Cerebellar nuclear complex (tissue), 1 donor: Measurements from ENCODE around the gene DUSP3.
"Not testable (repeated sequence)": the region's sequence is repeated elsewhere in the genome, so short reads cannot be mapped to it uniquely, and the experiment has no call there.

ENCODE experiments used
- DNase-seq, 2 experiments: peaks; one replicate each; lab custom pipeline; 2025; lab: John Stamatoyannopoulos, UW

The DUSP3 gene

DNA sequence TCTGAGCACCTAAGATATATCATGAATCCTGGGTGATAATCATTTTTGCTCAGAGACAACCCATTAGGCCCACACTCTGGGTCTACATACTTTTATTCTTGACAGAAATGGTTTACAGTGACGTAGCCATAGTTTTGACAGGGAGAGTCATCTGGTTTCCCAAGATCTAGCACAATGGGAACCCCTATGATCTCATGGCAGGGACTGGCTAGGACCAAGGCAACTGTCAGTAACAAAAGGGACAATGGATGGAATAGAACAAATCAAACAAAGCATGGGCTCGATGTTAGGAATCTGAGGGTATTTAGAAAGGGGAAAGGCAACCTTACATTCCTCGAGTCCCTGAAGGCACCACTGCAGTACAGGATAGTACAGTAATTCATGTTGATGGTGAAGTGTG is 22.0 kb upstream of the DUSP3 start:
- DNase-seq = no peak

DNA sequence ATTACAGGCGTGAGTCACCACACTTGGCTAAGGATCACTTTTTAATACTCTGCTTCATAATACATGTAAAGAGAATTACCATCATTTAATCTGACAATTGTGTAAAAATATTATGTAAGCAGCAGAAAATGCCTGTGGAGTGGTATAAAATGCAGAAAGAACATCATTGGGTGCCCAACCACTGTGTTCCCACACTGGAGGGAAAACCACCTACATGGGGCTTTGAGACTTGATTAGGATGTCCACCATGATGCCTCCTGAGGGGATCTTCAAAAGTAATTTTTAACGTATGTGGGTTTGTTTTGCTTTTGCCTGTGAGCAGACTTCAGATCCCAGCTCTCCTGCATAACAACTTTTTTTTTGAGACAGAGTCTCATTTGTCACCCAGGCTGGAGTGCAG is 20.3 kb upstream of the DUSP3 start:
- no peak for DNase-seq

DNA sequence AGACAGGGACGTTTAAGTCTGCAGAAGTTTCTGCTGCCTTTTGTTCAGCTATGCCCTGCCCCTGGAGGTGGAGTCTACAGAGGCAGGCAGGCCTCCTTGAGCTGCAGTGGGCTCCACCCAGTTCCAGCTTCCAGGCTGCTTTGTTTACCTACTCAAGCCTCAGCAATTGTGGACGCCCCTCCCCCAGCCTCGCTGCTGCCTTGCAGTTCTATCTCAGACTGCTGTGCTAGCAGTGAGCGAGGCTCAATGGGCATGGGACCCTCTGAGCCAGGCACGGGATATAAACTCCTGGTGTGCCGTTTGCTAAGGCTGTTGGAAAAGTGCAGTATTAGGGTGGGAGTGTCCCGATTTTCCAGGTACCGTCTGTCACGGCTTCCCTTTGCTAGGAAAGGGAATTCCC is 19.2 kb upstream of the DUSP3 start:
- DNase-seq = not testable (repeated sequence)

DNA sequence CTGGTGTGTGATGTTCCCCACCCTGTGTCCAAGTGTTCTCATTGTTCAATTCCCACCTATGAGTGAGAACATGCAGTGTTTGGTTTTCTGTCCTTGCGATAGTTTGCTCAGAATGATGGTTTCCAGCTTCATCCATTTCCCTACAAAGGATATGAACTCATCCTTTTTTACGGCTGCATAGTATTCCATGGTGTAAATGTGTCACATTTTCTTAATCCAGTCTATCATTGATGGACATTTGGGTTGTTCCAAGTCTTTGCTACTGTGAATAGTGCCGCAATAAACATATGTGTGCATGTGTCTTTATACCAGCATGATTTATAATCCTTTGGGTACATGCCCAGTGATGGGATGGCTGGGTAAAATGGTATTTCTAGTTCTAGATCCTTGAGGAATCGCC is 13.9 kb upstream of the DUSP3 start:
- DNase-seq = not testable (repeated sequence)

DNA sequence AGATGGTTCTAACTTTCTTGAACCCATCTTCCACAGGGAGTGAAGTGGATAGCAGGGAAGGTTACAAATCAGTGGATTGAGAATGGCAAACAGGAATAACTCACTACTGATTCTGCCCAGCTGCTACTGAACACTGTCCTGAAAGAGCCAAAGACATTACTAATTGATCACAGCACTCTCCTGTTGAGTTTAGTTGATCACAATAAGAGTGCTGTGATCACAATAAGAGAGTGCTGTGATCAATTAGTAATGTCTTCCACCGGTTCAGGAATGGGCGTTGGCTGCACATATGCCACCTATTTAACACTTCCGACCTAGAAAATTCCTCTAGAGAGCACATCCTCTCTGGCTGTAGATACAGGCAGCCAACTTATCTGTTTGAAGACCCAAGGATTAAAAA is 12.8 kb upstream of the DUSP3 start:
- no peak for DNase-seq

DNA sequence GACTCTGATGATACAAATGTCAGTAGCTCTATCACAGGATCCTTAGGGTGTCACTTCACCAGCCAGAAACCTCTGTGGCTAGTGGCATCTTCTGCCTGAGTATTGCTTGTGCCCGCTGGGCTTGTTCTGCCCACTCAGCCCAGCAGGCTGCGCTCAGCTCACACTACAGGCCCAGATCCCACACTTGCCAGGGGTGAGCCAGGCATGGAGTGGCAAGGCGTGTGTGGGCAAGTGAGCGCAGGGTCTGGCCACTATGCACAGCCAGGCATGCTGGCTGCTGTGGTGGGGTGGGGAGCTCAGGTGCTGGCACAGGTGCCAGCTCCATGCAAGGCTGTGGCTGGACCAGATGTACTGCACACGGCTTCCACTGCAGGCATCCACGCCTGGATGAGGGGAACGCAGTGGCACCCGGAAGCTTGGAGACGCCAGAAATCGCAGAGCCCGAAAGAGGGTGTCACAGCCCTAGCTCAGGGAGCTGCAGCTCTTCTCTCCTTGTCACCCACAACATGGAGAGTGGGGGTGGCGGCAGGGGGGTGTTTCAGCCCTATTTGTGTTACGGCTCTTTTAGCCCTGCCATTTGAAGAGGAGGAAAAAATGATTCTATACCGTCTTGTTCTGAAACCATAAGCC is 11.6 kb upstream of the DUSP3 start:
- no peak for DNase-seq

DNA sequence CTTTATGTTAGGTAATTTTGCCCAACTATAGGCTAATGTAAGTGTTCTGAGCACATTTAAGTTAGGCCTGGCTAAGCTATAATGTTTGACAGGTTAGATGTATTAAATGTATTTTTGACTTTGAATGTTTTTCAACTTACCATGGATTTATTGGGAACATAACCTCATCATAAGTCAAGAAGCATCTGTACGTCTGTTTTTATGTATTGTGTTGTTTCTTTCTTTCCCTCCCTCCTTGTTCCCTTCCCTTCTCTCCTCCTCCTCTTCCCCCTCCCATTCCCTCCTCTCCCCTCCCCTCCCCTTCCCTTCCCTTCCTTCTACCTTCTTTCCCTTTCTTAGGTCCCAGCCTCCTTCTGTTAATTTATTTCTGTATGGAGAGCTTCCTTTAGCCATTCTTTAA is 10.7 kb upstream of the DUSP3 start:
- no peak for DNase-seq

DNA sequence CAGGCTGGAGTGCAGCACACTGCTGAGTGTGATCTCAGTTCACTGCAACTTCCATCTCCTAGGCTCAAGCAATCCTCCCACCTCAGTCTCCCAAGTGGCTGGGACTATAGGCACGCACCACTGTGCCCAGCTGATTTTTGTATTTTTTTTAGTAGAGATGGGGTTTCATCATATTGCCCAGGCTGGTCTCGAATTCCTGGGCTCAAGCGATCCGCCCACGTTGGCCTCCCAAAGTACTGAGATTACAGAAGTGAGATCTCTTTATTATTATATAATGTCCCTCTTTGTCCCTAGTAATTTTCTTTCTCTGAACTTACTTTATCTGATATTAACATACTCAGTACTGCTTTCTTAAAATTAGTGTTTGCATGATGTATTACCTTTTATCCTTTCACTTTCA is 9.8 kb upstream of the DUSP3 start:
- no peak for DNase-seq

DNA sequence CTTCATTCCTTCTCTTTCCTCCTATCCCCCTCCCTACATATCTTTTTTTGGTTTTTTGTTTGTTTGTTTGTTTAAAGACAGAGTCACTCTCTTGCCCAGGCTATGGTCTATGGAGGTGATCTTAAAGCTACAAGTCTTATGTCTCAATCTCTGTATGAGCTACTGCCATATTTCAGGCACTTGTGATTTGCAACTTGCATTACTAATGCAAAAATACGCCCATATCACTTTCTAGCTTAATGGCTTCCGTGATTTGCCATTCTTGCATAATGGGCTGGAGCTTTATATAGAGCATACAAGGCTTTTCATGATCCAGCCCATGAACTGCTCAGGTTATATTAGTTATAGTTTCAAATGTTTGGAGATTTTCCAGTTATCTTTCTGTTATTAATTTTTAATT is 9.0 kb upstream of the DUSP3 start:
- DNase-seq = no peak

DNA sequence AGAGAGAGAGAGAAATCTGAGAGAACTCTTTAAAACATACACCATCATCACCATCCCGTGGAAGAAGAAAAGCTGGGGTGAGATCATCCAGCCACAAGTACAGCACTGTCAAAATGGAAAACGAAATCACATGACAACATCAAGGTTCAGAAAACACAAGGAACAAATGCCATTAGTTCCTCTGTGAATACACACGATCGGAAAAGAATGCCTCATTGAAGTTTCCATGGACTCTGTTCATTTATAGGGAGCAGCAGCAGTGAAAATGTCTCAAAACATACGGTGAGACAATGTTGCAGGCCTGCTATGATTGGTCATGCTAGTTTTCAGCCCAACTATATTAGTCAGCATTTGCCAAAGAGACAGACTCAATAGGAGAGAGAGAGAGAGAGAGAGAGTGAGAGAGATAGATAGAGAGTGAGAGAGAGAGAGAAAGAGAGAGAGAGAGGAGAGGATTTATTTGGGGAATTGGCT is 5.9 kb upstream of the DUSP3 start:
- DNase-seq = no peak

DNA sequence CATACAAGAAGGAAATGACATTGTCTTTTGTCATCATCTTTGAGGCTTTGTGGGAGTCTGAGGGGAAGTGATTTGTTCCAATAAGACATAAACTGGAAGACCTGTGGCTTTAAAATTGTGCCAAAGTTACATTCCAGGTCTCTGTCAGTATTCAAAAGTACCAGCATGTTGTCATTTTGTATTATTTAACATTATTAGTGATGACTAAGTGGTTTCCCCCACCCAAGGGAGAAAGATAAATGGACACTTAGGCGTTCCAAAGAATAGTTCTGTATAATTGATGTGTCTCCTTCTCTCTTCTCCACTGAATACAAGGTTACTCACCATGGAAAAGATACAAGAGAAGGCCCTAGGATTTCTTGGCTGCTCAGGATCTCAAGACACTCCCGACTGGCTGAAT is 5.3 kb upstream of the DUSP3 start:
- no peak for DNase-seq

DNA sequence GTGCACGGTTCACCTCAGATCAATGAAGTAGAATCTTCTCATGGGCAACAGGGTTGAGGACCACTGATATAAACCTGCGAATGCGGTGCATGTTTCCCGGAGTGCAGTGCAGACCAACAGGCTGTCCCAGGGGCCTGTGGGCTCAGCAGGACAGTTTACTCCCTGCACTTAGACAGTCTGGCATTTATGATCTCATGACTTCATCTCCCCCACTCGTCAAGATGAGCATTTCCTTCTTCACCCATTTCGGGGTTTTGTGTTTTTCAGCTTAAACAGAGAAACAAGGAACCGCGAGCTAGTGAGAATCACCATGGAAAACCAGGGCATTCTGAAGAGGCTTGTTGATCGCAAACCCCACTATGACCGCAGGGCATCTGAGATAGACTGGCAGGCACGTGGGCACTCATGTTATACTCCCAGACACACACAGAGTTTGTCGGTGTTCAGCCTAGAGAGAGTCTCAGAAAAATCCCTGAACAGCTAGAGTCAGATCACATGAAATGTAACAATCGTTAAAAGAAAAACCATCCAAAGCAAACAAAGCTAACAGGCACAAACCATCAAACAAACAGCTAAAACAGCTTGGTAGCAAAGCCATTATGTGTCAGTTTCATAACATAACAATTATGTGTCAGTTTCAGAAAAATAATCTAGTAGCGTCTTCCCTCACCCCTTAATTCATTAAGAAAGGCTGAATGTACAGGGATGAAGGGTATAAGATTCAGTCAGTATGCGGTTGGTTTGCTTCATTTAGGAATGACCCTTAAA is 4.3 kb upstream of the DUSP3 start:
- no peak for DNase-seq

DNA sequence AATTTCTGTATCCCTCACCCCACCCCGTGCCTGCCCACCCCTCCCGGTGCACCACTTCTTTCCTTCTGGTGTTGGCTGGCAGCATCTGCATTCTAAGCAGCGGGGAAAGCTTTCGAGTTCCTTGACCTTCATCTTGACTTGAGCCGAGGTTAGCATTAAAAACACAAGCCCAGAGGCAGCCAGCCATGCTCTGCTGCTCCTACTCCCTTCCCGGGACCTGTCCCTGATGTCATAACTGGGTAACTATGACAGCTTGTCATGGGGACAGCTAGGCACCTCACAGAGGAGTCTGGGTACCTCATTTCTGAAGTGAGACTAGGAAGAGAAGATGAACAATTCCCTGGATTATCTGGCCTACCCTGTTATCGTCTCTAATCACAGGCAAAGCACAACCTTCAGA is 1.4 kb upstream of the DUSP3 start, which contains the start of gene CFAP97D1:
Gene CFAP97D1, plus strand, starts transcription at position 301 of the 400 bp plus-strand sequence. Its CDS starts 28 bp downstream, at position 329.
- no peak for DNase-seq

DNA sequence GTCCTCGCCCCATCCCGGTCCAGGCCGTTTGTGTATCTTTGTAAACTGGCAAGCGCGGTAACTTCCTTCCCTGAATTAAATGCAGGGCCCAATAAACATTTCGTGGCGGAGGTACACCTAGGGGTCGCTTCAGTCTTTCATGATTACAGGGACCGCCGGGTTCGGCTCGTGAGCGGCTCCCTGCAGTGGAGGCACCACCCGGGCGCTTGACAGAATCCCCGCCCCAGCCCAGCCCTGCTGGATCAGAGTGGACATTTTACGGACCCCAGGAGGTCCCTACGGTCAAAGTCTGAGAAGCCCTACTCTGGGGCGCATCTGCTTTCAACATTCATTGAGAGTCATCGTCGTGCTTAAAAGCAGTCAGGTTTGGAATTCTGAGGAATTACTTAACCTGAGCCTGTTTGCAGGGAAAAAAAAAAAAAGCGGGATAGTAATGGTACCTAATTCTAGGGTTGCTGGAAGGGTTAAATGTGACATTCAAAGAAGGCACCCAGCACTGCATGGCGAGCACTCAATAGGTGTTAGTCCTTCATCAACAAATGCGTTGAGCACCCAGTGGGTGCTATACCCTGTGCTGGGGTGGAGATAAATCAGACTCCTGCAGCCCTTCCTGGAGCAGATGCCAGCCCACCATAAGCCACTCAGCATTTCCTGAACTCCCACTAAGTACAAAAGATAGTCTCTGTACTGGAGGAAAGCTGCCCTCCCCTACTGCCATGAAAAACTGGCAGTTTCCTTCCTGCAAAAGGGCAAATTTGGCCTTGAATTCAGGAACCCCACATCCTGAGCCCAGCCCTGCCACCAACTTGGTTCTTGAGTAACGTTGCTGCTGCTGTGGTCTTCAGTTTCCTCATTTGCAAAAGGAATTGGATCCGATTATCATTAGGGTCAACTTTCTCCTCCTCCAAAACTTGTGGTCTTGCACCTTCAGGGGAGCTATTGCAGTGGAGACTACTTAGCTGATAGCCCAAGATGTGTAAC is 658 bp upstream of the DUSP3 start:
- DNase-seq = no peak

DNA sequence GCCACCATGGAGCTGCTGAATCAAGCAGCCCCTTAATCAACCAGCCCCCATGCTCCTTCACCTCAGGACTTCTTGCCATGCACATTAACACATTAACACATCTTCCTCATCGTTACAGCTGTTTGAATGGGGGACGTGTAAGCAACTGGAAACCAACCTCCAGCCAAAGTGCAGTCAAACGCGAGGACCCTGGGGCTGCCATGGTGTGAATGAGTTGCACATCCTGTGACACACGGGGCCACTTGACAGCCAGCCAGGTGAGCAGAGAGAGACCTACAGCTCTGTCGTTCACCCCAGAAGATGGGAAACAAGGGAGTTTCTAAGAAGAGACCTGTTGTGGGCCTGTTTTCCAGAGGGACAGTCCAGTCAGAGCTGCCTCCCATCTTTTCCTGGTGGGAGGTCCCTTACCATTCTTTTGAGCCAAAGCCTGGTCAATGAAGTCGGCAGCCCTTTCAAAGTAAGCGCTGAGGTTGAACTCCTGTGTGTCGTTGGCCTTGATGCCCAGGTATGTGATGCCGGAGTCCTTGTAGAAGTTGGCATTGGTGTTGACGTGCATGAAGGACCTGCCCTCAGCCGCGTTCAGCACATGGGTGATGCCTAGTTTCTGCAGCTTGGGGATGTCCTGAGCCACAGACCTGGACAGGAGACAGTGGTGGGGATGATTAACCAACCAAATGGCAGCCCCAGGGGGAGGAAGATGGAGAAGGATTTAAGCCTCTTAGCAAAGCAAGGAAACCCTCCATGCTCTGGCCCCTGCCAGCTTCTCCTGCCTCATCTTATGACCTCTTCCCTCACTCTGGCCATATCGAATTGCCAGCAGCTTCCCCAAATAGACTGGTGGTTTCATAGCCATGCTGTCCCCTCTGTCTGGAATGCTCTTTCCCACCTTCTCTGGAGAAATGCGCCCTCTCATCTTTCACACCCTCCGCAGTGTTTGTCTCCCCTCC is 4.2 kb downstream of the DUSP3 start:
- DNase-seq = no peak

DNA sequence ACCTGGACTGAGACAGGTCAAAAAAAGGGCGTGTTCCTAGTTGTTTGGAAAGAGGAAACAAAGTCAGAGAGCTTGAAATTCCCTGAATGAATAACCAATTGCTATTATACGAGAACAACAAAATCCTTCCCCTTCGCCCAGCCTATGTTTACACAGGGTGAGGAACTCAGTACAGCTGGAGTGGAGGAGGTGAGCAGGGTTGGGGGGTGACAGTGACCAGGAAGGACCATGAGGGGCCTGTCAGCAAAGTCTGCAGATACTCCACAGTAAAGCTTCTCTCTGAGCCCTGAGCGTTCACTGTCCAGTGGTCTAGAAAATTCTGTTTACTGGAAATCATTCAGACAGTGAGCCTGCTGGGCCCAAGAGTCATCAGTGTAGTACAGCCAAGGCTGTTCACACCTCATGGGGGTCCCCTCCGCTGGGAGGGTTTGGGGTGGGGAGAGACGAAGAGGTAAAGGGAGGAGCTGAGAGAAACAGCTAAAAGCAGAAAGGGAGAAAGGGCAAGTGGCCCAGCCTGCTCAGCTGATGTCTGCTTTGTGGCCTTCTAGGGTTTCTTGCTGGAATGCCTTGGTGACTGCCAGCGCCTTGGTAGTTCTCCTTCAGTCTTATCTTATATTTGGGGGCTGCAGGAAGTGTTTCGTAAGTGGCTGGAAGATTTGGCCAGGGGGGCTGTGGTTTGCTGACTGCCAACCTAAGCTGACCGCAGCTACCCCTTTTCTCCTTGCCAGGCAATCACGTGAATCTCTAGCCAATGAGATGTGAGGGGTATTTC is 5.7 kb downstream of the DUSP3 start:
- DNase-seq = no peak

DNA sequence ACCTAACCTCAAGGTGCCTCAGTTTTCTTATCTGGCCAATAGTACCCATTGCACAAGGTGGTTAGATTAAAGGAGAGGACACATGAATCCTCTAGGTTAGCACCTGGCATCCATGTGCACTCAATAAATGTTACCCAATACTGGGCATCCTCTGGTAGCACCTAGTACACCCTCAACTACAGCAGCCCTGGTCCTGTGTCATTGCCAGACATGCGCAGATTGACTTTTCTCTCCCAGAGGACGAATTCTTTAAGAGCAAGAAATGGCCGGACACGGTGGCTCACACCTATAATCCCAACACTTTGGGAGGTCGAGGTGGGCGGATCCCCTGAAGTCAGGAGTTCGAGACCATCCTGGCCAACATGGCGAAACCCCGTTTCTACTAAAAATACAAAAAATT is 7.3 kb downstream of the DUSP3 start:
- no peak for DNase-seq

DNA sequence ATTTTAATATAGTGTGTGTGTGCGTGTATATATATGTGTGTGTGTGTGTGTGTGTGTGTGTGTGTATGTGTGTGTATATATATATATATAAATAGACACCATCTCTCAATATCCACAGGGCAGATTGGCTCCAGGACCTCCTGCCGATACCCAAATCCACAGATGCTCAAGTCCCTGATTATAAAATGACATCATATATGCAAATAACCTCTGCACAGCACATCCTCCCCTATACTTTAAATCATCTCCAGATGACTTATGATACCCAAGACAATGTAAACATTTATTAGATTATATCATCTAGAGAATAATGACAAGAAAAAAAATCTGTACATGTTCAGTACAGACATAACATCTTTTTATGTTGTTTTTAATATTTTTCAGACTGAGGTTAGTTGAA is 7.8 kb downstream of the DUSP3 start:
- no peak for DNase-seq

DNA sequence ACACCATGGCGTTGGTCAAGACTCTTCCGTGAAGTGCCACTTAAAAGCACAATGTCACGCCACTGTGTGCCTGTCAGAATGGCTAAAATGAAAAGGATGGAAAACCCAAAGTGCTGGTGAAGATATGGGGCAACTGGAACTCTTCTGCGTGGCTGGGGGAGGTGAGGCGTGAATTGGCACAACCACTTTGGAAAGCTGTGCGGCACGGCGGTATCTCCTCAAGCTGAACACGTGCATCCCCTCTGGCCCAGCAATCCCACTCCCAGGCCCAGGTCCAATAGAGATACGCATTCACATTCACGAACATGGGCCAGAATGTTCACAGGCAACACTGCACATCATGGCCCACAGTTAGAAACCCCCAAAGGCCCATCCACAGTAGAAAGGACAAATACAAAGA is 8.9 kb downstream of the DUSP3 start:
- no peak for DNase-seq

DNA sequence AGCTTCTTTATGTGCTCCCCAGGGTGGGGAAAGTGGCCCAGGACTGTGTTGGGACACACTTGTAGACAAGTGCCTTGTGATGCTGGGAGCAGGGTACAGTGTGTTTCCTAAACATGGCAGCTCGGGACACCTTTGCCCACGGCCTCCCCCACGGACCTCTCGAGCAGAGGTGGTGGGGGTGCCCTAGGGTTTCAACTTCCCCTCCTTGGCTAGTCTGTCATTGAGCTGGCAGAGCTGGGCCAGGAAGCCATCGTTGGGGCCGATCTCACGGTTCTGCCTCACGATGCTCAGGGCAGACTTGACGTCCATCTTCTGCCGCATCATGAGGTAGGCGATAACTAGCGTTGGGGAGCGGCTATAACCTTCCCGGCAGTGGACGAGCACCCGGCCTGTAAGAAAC is 9.4 kb downstream of the DUSP3 start:
- no peak for DNase-seq

DNA sequence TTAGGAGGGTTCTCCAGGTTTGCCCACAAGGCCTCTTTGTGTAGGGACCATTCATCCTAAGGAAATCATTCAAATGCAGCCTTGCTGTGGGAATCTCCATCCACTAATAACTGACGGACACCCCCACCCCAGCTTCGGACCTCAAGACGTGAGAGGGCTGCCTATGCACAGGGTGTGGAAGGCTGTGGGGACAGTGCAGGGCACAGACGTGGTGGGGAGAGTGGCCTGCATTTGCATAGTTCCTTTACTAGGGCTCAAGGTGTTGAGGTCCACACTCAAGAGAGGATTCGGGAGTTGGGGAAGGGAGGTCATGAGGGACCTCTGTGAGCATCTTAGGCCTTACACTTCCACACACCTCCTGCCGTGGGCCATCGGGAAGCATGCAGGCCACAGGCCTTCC is 9.8 kb downstream of the DUSP3 start:
- DNase-seq = no peak
